GM19397 (cell line): ENCODE measurements around the gene PRRG4.
"Not testable (repeated sequence)": the region's sequence is repeated elsewhere in the genome, so short reads cannot be mapped to it uniquely, and the experiment has no call there.

Experiments
- ATAC-seq: cut with Tn5 transposase; IDR thresholded peaks from one replicate; pipeline ENCODE4 v1.9.1; 2021; ENCODE audit warnings: mild to moderate bottlenecking, moderate library complexity; ENCODE audit not compliant: unreplicated experiment

The PRRG4 gene

DNA sequence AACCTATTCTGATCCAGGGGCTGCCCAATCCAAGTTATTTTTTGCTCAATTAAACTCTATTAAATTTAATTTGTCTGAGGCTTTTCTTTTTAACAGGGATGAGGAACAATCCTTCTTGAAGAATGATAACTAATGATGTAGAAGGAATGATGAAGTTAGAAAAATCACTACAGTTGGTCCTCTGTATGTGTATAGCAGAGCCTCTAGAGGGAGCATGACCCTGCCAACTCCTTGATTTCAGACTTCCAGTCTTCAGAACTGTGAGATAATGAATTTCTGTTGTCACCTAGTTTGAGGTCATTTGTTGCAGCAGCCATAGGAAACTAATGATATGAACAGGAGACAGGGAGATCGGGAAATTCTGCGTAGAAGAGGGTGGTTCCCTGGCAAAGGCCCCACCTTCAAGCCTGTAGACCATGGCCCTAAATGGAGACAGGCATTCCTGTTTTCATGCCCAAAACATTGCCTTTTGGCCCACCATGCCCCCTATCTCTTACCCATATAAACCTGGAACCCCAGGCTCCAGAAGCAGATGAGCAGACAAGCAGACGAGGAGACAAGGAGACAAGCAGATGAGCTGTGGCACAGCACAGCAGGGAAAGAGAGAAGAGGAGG, 55.1 kb downstream of the PRRG4 start:
- ATAC-seq: no peak

DNA sequence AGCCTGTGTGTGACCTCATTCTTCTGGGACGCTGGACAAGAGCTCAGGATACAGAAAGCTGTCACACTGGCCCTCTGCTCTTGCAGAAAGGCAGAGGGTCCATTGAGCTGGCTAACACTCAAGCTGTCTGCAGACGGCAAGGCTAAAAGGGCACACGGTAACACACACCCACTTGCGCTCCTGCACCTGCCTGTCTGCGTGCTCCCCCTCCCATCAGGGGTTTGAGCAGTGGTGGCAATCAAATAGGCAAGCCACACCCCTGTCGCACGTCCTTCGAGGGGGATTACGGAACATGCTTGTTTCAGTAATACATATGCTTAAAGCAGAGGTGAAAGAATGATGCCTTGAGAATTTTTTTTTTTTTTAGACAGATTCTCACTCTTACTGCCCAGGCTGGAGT, 55.8 kb downstream of the PRRG4 start:
- no peak for ATAC-seq

DNA sequence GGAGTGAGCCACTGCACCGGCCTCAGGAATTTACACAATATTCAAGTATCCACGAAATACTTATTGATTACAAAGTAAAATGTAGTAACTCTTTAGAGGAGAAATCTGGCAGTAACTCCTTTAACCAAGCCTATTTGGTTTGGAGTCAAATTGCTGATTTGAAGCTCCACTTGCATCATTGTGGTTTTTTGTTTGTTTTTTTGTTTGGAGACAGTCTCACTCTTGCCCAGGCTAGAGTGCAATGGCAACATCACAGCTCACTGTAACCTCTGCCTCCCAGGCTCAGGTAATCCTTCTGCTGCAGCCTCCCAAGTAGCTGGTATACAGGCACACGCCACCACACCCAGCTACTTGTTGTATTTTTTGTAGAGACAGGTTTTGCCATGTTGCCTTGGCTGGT, 56.5 kb downstream of the PRRG4 start:
- no peak for ATAC-seq

DNA sequence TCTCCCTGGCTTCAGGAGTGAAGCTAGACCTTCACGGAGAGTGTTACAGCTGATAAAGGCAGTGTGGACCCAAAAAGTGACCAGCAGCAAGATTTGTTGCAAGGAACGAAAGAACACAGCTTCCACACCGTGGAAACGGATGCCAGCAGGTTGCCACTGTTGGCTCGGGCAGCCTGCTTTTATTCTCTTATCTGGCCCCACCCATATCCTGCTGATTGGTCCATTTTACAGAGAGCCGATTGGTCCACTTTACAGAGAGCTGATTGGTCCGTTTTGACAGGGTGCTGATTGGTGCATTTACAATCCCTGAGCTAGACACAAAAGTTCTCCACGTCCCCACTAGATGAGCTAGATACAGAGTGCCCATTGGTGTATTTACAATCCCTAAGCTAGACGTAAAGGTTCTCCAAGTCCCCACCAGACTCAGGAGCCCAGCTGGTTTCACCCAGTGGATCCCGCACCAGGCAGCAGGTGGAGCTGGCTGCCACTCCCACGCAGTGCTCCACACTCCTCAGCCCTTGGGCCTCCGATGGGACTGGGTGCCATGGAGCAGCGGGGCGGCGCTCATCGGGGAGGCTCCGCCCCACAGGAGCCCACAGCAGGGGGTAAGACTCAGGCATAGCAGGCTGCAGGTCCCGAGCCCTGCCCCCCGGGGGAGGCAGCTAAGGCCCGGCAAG, 58.1 kb downstream of the PRRG4 start:
- not testable (repeated sequence) for ATAC-seq

DNA sequence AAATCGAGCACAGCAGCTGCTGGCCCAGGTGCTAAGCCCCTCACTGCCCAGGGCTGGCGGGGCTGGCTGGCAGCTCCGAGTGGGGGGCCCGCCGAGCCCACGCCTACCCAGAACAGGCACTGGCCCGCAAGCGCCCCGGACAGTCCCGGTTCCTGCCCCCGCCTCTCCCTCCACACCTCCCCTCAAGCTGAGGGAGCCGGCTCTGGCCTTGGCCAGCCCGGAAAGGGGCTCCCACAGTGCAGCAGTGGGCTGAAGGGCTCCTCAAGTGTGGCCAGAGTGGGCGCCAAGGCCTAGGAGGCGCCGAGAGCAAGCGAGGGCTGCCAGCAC, 58.6 kb downstream of the PRRG4 start:
- ATAC-seq: not testable (repeated sequence)

DNA sequence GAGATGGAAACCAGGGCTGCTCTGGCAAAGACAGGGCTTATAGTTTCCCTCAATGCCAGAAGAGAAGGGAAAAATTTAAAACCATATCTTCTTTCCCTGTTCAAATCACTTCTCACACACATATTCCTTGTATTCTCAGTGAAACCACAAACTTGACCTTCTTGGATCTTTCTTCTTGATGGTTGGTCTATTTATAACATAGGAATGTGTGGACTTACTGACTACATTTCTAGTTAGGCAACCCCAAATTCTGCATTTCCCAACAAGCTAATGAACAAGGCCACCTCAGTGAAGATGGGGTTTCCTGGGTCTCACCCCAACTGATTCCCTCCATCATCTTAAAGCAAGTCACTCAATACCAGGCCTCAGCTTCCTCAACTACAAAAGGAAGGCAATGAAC, 59.1 kb downstream of the PRRG4 start:
- ATAC-seq: no peak

DNA sequence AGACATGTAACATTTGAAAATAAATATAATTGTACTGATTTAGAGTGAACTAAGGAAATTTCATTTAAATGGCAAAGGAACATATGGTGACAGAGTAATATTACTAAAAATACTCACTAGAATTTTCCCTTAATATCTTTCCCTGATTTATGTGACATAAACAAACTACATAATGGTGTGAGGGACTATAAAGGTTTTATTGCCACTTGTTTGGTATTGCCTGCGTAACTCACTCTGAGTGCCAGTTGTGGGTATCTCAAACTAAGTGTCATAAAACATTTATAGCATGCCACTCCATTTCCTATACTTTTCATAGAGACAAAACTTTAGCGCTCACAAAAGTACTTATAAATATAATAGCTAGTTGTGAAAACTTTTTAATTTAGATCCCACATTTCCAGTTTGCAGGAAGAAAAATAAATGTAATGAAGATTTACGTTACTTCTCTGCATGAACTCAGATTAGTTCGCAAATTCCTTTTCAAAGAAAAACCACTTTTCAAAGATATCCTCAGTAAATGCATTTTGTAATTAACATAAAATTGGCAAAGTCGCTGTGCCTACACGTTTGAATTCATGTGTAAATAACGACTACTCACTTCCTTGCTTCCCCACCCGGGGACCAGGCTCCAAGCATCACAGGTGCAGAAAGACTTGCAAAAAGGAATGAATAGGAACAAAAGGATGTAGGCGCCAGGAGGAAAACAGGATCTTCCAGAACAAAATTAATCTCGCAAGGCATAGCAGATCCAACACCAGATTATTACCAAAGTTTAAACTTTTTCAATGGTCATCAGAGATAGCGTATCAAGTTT, 61.3 kb downstream of the PRRG4 start:
- ATAC-seq: no peak

DNA sequence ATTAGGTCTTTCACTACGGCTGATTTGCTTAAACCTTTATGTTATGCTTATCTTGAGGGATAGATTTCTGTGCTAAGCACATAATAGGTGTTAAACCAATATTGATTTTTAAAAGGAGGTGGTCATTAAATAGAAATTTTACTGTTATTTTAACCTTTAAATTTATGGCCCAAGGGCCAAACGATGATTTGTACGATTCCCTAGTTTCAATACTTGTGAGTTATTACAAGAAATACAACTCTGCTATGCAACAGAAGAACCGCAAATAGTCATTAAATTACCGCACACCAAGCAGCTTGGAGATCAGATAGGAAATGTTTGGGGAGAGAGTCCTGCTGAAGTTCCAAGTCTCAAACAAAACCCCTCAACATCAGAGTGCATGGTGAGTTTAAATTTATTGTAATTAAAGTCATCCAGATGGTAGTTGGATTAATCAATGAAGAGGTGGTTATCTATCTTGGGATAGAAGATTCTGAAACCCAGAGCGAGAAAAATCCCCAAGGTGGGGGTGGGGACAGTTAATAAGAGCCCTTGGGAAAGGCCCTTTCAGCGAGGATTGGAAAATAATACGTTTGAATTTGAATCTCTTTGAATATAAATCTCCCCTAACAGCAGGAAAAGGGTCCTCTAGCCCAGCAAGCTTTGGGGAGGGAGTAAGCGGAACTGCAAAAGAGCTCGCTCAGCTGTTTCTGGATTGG, 62.1 kb downstream of the PRRG4 start:
- no peak for ATAC-seq

DNA sequence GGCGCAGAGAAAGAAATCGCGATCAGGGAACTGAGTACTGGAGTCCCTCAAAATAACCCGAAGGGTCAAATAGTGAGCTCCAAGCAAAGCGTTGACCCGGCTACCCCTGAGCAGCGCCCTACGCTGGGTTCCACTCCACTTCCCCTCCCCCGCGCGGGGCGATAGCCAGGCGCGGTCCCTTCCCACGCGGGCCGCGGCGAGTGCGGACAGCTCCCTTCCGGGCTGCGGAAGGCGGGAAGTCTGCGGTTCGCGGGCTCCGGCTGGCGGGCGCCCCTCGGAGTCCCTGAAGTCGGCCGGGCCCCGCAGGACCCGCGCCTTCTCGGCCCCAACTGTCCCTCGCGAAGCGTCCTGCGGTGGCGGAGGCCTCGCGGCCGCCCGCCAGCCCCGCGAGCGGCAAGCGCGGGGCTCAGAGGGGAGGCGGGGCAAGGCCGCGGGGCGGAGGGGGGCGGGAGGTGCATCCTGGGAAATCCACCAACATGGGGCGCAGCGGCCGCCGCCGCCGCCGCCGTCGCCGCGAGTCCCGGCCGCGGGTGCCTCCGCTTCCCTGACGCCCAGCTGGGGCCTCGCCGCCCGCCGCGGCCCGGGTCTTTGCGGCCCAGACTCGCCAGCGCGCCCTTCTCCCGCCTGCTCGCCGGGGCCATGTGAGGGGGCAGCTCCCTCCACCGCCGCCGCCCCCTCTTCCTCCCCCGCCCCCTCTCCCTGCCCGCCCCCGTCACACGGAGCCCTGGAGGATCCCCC, 62.8 kb downstream of the PRRG4 start, which contains the start of gene QSER1:
TSS of gene QSER1 (plus strand) at position 457 of the 738 bp plus-strand sequence. CDS start 315 bp downstream, outside the sequence.
- ATAC-seq: peak; percentile 77

DNA sequence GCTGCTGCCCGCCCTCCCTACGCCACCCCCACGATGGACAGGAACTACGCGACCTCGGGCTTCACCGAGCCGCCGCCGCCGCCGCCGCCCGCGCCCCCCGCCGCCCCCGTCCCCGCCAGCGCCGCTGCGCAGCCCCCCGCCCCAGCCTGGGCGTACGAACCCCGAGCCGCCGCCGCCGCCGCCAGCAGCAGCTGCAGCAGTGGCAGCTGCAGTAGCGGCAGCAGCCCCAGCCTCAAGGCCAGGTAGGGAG, 63.3 kb downstream of the PRRG4 start:
- no peak for ATAC-seq

DNA sequence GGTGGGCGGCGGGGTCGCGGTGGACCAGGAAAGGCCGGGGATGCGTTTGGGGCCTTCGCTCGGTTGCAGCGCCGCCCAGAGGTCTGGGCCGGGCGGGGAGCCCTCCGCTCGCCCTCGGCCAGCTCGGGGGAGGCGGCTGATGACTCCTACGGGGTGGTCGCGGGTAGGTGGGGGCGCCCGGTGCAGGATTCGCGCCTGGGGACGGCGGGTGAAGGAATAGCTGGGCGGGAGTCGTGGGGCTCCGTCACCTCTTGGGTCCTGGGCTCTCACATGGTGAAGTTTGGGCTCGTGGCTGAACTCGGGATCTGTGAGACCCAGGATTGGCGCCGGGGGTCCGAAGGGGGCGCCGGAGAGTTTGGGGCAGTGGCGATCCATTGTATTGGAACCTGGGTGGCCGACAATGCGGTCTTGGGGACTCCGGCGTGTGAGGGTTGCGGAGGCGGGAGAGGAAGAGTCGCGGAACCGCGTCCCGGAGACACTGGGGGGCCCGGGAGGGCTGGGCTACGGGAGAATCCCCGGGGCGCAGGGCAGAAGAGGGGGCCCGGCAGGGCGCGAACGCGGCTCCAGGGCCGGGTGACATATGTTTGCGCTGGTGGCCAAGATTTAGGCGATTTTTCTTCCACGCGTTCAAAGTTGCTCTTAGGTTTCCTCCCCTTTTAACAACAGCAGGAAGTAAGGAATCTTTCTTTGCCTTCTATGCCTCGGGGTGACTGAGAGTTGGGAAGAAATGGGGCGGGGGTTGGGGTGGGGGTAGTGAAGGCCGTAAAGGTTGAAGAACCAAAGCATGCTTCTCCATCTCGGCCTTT, 63.8 kb downstream of the PRRG4 start:
- peak; percentile 32 for ATAC-seq

DNA sequence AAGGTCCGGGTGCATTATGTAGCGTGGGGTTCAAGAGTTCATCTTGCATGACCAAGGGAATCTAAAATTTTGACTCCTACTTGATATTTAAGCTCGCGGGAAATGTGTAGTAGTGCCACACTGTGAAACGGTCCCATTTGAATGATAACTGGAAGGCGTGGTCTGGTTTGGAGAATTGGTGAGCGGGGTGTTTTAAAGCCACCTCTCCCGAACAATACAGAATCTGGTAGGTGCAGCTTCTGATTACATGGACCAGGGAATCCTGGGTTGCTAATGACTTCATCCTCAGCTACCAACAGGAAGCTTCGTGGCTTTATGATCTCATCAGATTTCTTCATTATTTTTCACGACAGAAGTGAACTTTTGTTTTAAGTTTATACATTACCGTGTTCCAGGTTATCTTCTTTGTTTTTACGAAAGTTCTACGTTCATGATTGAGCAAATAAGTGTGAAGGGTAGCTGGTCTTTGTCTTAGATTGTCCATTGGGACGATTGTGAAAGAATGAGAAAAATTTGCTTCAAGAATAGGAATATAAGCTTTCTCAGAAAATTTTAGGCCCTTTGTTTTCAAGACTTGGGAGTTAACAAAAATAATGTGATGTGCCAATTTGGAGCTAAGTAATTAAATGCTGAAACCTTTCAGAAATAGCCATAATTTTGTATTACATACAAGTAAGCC, 64.6 kb downstream of the PRRG4 start:
- no peak for ATAC-seq

DNA sequence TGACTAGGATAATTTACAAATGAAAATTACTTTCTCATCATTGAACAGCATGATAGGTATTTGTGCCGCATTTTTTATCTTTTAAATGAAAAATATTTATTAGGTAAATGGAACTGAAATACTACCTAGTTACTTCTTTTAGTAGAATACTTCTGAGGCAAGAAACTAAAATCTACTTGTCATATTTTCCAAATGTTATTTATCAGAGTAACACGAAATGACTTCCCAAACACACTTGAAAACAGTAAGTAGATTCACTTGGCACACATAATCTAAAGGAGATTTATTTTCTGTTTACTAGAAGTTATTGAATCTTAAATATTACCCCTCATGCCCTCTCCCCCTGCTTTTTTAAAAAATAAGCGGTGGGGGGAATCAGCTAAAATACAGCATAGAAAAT, 65.2 kb downstream of the PRRG4 start:
- no peak for ATAC-seq

DNA sequence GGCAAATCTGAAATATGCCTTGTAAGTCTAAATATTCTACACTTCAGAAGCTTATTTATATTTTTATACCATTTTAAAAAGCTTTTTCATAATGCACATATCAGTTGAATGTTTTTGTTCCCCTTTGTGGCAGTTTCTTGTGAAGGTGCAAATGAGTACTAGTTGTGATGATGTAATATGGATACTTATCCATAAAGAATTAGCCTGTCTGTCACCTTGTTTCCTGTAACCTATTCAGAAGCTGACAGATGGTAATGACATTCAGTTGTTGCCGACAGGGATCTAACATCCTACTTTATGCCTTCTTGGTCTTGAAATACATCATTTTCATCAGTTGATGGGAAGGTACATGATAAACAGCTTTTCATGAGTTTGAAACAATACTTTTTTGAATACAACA, 65.7 kb downstream of the PRRG4 start:
- ATAC-seq: no peak

DNA sequence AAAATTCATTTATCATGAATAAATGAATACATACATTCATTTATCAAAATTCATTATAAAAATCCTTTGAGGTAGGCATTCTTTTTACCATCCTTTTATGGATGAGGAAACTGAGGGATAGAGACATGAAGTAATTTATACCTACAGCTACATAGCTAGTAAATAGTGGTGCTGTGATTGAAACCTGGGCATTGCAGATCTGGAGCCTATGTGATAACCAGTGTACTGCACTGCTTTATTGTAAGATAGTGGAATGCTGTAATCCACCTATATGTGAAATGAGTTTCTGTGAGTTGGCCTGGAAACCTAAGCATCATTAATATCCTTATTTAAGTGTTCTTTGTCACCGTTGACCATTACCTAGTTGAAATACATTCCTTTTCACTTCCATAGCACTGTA, 67.4 kb downstream of the PRRG4 start:
- no peak for ATAC-seq

DNA sequence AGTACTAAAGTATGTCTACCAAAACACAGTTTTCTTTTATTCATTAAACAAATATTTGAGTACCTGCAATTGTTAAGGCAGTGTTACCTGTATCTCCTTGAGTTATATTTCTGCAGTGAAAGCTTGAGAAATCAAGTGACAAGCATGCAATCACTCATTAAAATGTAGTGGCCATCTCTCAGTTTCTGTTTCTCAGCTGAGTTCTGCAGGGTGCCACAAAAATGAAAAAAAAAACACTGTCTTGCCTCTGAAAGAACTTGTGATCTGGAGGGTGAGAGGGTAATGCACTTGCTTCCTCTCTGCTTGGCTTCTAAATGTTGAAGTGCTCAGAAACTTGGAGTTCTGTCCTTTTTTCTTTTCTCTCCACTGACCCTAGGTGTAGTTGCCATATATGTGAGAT, 69.7 kb downstream of the PRRG4 start:
- ATAC-seq: peak; percentile 57

DNA sequence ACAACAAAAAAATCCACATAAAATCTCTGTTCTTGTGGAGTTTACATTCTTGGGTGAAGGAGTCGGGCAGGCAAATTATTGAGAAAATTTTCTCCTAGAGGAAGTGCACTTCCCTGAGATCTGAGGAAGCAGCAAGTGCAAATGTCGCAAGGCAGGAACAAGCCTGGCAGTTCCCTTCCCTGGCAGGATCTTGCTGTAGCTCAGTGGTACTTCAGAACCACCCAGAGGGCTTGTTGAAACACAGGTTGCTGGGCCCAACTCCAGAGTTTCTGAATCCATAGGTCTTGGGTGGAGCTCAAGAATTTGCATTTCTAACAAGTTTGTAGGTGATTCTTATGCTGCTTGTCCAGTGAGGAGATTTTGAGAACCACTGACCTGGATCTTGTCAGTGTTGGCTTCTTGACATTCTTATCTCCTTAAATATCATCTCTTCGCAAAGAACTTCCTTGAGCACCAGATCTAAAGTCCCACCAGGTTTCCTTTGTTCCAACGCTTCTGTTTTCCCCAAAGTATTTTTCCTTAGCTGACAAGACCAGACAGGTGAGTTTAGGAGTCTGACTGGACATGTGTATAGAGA, 72.5 kb downstream of the PRRG4 start:
- ATAC-seq: no peak

DNA sequence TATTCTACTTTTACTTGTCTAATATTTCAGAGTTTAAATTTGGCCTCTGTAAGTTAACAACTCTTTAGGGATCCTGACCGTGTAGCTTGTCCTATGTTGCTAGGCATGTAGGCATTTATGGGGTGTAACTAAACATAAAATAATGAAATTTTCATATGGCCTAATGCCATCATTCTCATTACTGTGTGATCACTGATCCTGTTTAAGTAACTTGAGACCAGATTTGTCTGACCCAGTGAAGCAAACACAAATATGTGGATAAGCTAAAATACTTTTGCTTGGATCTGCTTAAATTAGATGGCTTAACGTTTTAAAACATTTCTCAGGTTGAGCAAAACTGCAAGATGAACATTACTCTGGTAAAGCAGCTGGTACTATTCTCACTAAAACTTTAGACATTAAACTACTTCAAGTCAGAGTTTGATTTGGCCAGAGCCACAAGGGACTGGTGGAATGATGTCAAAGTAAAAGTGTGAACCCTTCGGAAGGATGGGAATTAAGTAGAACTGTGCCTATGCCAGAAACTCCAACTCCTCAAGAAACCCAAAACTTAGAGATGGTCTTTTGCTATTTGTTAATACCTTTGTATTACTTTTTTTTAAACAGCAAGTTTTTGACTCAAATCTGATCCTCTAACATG, 75.4 kb downstream of the PRRG4 start:
- no peak for ATAC-seq
